Measurements from ENCODE around the gene RALGPS2.

GRCh38 chr1:178683291-178683690, 41.8 kb upstream of the RALGPS2 start:
- TF ChIP-seq CTCF (IDR thresholded peaks at IDR 0.05) = no peak
- no peak for TF ChIP-seq RFX5 (IDR thresholded peaks at IDR 0.05; ENCODE audit: low read length)
- TF ChIP-seq POLR2AphosphoS5 (IDR thresholded peaks at IDR 0.05; ENCODE audit: low read depth, low read length) = no peak
- no peak for TF ChIP-seq YY1 (IDR thresholded peaks at IDR 0.05; ENCODE audit: low read depth)
- TF ChIP-seq EP300 (IDR thresholded peaks at IDR 0.05; ENCODE audit: borderline replicate concordance in 1 of 2, low read depth in 1 of 2, low read length in 1 of 2) = no peak
- TF ChIP-seq, protein P1, sequence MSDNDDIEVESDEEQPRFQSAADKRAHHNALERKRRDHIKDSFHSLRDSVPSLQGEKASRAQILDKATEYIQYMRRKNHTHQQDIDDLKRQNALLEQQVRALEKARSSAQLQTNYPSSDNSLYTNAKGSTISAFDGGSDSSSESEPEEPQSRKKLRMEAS (IDR thresholded peaks at IDR 0.05; ENCODE audit: low read depth) = no peak
- TF ChIP-seq EZH2phosphoT487 (IDR thresholded peaks at IDR 0.05; ENCODE audit: borderline replicate concordance, low read depth) = no peak
- no peak for TF ChIP-seq CHD2 (IDR thresholded peaks at IDR 0.05; ENCODE audit: low read length, partially characterized antibody)
- no peak for TF ChIP-seq RAD21 (IDR thresholded peaks at IDR 0.05; ENCODE audit: low read length)
